ACC112 (cell line): ENCODE measurements around the gene ZPR1.
A peak's percentile ranks its signal among the peaks of the same experiment; 100 is the strongest.
"Not testable (repeated sequence)": the region's sequence is repeated elsewhere in the genome, so short reads cannot be mapped to it uniquely, and the experiment has no call there.

Experiments
- H2AFZ ChIP-seq: fragments of 200-600 bp; sonication (generic); one replicate; pipeline ENCODE4 v1.6.0; 2017; ENCODE audit warnings: antibody characterized with exemption, low read length; ENCODE audit not compliant: unreplicated experiment
- H3K27ac ChIP-seq: fragments of 200-600 bp; sonication (generic); 2 replicates; pipeline ENCODE4 v1.5.1; 2014; ENCODE audit warnings: low read depth, mild to moderate bottlenecking, antibody characterized with exemption, low read length, moderate library complexity
- H3K27me3 ChIP-seq: fragments of 200-600 bp; sonication (generic); 2 replicates; pipeline ENCODE4 v1.6.1; 2014; ENCODE audit warnings: mild to moderate bottlenecking, antibody characterized with exemption, low read length, moderate library complexity, mixed read lengths; ENCODE audit not compliant: insufficient read depth
- H3K36me3 ChIP-seq: fragments of 200-600 bp; sonication (generic); 2 replicates; pipeline ENCODE4 v1.6.1; 2016; ENCODE audit warnings: mild to moderate bottlenecking, antibody characterized with exemption, low read length, moderate library complexity, mixed read lengths; ENCODE audit not compliant: insufficient read depth
- H3K4me1 ChIP-seq: fragments of 200-600 bp; sonication (generic); one replicate; pipeline ENCODE4 v1.6.1; 2016; ENCODE audit warnings: low read length, mixed read lengths; ENCODE audit not compliant: insufficient read depth, unreplicated experiment, control insufficient read depth
- H3K4me3 ChIP-seq: fragments of 200-600 bp; sonication (generic); 2 replicates; pipeline ENCODE4 v1.5.1; 2014; ENCODE audit warnings: mild to moderate bottlenecking, low read depth, low read length
- H3K79me2 ChIP-seq: fragments of 200-600 bp; sonication (generic); one replicate; pipeline ENCODE4 v1.6.0; 2016; ENCODE audit warnings: low read length; ENCODE audit not compliant: control insufficient read depth, unreplicated experiment, insufficient read depth

ZPR1 gene, protein sequence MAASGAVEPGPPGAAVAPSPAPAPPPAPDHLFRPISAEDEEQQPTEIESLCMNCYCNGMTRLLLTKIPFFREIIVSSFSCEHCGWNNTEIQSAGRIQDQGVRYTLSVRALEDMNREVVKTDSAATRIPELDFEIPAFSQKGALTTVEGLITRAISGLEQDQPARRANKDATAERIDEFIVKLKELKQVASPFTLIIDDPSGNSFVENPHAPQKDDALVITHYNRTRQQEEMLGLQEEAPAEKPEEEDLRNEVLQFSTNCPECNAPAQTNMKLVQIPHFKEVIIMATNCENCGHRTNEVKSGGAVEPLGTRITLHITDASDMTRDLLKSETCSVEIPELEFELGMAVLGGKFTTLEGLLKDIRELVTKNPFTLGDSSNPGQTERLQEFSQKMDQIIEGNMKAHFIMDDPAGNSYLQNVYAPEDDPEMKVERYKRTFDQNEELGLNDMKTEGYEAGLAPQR

DNA sequence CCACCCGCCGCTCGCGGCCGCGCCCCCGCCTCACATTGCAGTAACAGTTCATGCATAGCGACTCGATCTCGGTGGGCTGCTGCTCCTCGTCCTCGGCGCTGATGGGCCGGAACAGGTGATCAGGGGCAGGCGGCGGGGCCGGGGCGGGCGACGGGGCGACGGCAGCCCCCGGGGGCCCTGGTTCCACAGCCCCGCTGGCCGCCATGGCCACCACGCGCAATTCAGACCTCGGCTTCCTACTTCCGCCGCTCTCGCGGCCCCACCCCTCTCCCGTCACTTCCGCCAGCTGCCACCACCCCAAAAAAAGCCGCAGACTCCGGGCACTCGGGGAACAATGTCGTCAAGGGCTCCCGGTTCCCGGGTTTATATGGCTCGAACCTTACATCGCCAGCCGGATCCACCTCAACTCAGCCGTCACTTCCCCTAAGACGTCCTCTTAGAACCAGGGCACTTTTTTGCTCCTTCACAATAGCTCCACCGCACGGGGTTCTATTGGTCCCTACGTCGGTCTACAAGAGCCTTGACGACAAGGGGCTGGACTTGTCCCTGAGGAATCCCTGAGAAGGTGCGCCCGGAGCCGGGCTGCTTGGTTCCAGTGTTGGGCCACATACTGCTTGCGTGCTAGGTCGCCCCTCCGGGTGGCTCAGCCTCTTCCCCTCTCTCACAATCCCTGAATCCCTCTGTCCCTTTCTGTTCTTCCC lies at the start of gene ZPR1:
ZPR1 (minus strand) TSS at position 238 of the 701 bp plus-strand sequence; CDS start at position 205, 33 bp downstream.
- H3K36me3 ChIP-seq: peaks cover 30% of the 10 kb centered on the region
- peaks cover 21% of the 10 kb centered on the region for H3K79me2 ChIP-seq
- H3K4me1 ChIP-seq: peaks cover 32% of the 10 kb centered on the region
- H3K27ac ChIP-seq: peak within 1 kb of the TSS; percentile 74
- H2AFZ ChIP-seq: peak within 1 kb of the TSS; percentile 100
- peak within 1 kb of the TSS; percentile 98 for H3K4me3 ChIP-seq
- no peaks in the 10 kb centered on the region for H3K27me3 ChIP-seq

DNA sequence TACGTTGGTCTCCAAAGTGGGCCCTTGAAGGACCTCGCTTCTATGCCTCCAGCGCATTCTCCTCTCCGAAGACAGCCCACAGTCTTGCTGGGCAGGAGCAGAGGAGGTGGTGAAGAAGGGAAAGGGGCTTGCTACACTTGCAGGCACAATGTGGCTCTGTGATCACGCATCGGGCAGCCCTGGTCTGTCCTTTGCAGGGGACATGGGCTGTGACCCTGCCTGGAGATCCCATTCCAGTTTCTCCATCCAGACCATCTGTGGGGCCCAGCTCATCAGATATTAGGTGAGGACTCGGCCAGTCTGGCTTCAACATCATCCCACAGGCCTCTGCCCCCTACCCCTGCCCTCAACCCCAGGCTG lies 48.8 kb upstream of the ZPR1 start:
- H3K36me3 ChIP-seq: no peaks in the 10 kb centered on the region
- H3K27ac ChIP-seq: no peak overlapping the region
- no peak overlapping the region for H3K4me3 ChIP-seq
- peaks cover 14% of the 10 kb centered on the region for H3K4me1 ChIP-seq
- H3K79me2 ChIP-seq: no peaks in the 10 kb centered on the region
- H2AFZ ChIP-seq: no peak overlapping the region
- H3K27me3 ChIP-seq: no peaks in the 10 kb centered on the region

GRCh38 chr11:116835791-116836631 lies 48.2 kb upstream of the ZPR1 start:
- H3K27me3 ChIP-seq: no peaks in the 10 kb centered on the region
- H3K79me2 ChIP-seq: no peaks in the 10 kb centered on the region
- no peaks in the 10 kb centered on the region for H3K36me3 ChIP-seq
- peak overlapping the region; percentile 75 for H3K4me3 ChIP-seq
- peaks cover 14% of the 10 kb centered on the region for H3K4me1 ChIP-seq
- peak overlapping the region; percentile 86 for H3K27ac ChIP-seq
- H2AFZ ChIP-seq: peak overlapping the region; percentile 87

DNA sequence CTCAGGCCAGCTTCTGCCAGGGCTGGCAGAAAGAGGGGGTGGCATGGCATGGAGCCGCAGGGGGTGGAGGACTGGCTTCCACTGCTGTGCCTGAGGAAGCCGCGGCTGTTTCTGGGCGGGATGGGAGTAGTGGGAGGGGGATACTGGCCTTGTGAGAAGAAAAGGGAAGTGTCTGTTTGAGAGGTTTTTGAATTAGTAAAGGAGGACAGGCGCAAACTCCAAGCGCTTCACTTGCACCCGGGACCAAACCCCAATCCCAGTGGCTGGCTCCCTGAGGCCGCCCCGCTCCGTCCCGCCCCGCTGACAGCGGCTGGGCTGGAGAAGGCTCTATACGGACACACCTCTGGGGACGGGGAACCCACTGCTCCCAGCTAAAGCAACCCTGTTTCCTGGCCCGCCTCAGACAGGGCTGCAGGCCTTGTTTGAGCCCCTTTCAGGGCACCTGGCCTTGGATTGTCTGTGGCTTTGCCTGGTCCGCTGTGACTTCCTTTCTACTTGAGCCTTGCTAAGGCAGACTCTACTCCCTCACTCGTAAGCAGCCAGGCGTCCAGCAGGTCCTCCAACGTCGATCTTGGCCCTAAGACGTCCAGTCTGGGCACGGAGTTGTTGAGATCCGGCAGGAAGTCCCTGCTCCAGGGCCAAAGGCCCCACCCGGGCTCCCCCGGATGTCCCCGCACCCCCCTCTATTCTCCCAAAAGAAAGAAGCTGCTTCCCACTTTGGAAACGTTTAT lies 47.4 kb upstream of the ZPR1 start:
- Histone ChIP-seq H3K27ac (peak overlapping the region; percentile 86), H2AFZ (peak overlapping the region; percentile 87), H3K36me3 (no peaks in the 10 kb centered on the region), H3K4me3 (peak overlapping the region; percentile 75), H3K4me1 (peaks cover 16% of the 10 kb centered on the region), H3K79me2 (no peaks in the 10 kb centered on the region), H3K27me3 (no peaks in the 10 kb centered on the region)

DNA sequence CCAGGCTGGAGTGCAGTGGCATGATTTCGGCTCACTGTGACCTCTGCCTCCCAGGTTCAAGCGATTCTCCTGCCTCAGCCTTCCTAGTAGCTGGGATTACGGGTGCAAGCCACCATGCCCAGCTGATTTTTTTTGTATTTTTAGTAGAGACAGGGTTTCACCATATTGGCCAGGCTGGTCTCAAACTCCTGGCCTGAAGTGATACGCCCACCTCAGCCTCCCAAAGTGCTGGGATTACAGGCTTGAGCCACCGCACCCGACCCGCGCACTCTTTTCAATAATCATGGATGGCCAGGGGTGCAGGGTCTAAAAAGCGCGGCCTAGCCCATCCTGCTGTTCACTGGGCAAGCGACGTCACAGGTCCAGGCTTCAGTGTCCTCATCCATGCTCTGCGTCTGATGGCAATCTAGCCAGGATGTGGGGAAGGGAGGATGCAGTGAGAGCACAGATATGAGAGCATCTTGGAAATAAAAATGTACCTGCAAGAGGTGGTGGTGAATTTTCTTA lies 46.8 kb upstream of the ZPR1 start:
- not testable (repeated sequence) for H3K36me3 ChIP-seq, H3K4me3 ChIP-seq, H3K27me3 ChIP-seq, H2AFZ ChIP-seq, H3K79me2 ChIP-seq
- H3K27ac ChIP-seq: peak overlapping the region; percentile 86; the same call in 1 of the 2 replicates
- H3K4me1 ChIP-seq: peaks cover 22% of the 10 kb centered on the region

GRCh38 chr11:116833816-116834534 lies 46.2 kb upstream of the ZPR1 start:
- Histone ChIP-seq H3K36me3 (no peaks in the 10 kb centered on the region), H3K27me3 (no peaks in the 10 kb centered on the region), H2AFZ (no peak overlapping the region), H3K4me1 (peaks cover 26% of the 10 kb centered on the region), H3K79me2 (no peaks in the 10 kb centered on the region), H3K27ac (no peak overlapping the region), H3K4me3 (no peak overlapping the region)

GRCh38 chr11:116833491-116833815 lies 45.6 kb upstream of the ZPR1 start:
- H3K4me1 ChIP-seq: peaks cover 30% of the 10 kb centered on the region
- H2AFZ ChIP-seq: no peak overlapping the region
- no peaks in the 10 kb centered on the region for H3K36me3 ChIP-seq
- H3K27me3 ChIP-seq: no peaks in the 10 kb centered on the region
- no peak overlapping the region for H3K27ac ChIP-seq
- no peak overlapping the region for H3K4me3 ChIP-seq
- H3K79me2 ChIP-seq: no peaks in the 10 kb centered on the region

DNA sequence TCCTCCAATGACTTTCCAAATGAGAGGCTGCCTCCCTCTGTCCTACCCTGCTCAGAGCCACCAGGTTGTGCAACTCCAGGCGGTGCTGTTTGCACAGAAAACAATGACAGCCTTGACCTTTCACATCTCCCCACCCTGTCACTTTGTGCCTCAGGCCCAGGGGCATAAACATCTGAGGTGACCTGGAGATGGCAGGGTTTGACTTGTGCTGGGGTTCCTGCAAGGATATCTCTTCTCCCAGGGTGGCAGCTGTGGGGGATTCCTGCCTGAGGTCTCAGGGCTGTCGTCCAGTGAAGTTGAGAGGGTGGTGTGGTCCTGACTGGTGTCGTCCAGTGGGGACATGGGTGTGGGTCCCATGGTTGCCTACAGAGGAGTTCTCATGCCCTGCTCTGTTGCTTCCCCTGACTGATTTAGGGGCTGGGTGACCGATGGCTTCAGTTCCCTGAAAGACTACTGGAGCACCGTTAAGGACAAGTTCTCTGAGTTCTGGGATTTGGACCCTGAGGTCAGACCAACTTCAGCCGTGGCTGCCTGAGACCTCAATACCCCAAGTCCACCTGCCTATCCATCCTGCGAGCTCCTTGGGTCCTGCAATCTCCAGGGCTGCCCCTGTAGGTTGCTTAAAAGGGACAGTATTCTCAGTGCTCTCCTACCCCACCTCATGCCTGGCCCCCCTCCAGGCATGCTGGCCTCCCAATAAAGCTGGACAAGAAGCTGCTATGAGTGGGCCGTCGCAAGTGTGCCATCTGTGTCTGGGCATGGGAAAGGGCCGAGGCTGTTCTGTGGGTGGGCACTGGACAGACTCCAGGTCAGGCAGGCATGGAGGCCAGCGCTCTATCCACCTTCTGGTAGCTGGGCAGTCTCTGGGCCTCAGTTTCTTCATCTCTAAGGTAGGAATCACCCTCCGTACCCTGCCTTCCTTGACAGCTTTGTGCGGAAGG lies 44.8 kb upstream of the ZPR1 start:
- Histone ChIP-seq H2AFZ (no peak overlapping the region), H3K27ac (no peak overlapping the region), H3K27me3 (no peaks in the 10 kb centered on the region), H3K36me3 (no peaks in the 10 kb centered on the region), H3K79me2 (no peaks in the 10 kb centered on the region), H3K4me3 (no peak overlapping the region), H3K4me1 (peaks cover 30% of the 10 kb centered on the region)

GRCh38 chr11:116831790-116832349 lies 44.0 kb upstream of the ZPR1 start:
- H3K27me3 ChIP-seq: no peaks in the 10 kb centered on the region
- no peak overlapping the region for H2AFZ ChIP-seq
- H3K4me1 ChIP-seq: peaks cover 30% of the 10 kb centered on the region
- no peaks in the 10 kb centered on the region for H3K79me2 ChIP-seq
- no peak overlapping the region for H3K4me3 ChIP-seq
- no peaks in the 10 kb centered on the region for H3K36me3 ChIP-seq
- H3K27ac ChIP-seq: no peak overlapping the region
